PFSK-1 (cell line): ENCODE results near the gene AP1B1.
A peak's percentile ranks its signal among the peaks of the same experiment; 100 is the strongest.

Experiments used
- FOXP2 ChIP-seq: optimal IDR thresholded peaks from 2 replicates; pipeline ENCODE3; 2011; ENCODE audit warnings: borderline replicate concordance, control low read depth, inconsistent platforms; ENCODE audit not compliant: insufficient read depth; ENCODE audit errors: extremely low read length, extremely low read depth
- POLR2AphosphoS5 ChIP-seq: IDR thresholded peaks from 2 replicates; pipeline ENCODE4 v1.6.1; 2012; ENCODE audit warnings: low read depth, mild to moderate bottlenecking, control low read depth, low read length, moderate library complexity
- SIN3A ChIP-seq: IDR thresholded peaks from 2 replicates; pipeline ENCODE4 v1.6.1; 2012; ENCODE audit warnings: mild to moderate bottlenecking, low read length, moderate library complexity, borderline replicate concordance; ENCODE audit not compliant: insufficient read depth
- TAF1 ChIP-seq: IDR thresholded peaks from 2 replicates; pipeline ENCODE4 v1.6.1; 2012; ENCODE audit warnings: low read length, control low read depth, borderline replicate concordance; ENCODE audit not compliant: insufficient read depth
- TF ChIP-seq, protein P1 (sequence below), 2 experiments: IDR thresholded peaks; 2 replicates each; pipeline versions ENCODE4 v1.6.1 to v1.8.0; 2011 to 2012; ENCODE audit warnings: low read depth in 2 of 2, low read length in 2 of 2, control low read depth in 1 of 2, inconsistent platforms in 1 of 2, mild to moderate bottlenecking in 1 of 2, moderate library complexity in 1 of 2; ENCODE audit not compliant: insufficient read depth in 1 of 2

The AP1B1 gene

DNA sequence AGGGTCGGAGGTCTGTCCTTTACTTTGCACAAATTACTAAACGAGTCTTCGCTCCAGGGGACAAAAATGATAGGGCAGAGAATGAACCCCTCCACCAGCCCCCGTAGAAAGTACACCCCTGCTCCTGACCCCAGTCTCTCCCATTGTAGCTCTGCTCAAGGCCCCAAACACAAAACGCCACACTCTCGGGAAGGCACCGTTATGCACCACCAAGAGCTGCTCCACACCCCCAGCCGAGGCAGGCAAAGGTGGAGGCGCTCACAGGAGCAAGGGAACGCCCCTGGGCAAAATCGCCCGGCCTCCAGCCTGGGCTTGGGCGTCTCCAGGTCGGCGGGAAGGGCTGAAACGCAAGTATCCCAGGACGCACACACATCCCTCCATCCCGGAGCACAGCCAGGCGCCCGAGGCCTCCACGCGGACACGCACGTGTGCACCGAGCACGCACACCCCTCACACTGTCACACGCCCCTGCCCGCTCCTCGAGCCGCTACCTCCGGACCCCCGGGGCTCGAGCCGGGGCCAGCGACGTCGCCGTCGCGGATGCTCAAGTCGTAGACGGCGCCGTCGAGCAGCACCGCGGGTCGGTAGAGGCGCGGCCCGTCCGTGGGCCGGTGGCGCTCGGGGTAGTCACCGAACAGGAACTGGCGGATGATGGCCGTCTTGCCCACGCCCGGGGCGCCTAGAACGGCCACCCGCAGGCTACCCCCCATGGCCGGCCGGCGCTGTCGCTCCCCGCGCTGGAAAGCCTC, 73.7 kb downstream of the AP1B1 start:
- TF ChIP-seq FOXP2 (no peak), POLR2AphosphoS5 (no peak), SIN3A (no peak), TAF1 (no peak)
- TF ChIP-seq, protein P1, sequence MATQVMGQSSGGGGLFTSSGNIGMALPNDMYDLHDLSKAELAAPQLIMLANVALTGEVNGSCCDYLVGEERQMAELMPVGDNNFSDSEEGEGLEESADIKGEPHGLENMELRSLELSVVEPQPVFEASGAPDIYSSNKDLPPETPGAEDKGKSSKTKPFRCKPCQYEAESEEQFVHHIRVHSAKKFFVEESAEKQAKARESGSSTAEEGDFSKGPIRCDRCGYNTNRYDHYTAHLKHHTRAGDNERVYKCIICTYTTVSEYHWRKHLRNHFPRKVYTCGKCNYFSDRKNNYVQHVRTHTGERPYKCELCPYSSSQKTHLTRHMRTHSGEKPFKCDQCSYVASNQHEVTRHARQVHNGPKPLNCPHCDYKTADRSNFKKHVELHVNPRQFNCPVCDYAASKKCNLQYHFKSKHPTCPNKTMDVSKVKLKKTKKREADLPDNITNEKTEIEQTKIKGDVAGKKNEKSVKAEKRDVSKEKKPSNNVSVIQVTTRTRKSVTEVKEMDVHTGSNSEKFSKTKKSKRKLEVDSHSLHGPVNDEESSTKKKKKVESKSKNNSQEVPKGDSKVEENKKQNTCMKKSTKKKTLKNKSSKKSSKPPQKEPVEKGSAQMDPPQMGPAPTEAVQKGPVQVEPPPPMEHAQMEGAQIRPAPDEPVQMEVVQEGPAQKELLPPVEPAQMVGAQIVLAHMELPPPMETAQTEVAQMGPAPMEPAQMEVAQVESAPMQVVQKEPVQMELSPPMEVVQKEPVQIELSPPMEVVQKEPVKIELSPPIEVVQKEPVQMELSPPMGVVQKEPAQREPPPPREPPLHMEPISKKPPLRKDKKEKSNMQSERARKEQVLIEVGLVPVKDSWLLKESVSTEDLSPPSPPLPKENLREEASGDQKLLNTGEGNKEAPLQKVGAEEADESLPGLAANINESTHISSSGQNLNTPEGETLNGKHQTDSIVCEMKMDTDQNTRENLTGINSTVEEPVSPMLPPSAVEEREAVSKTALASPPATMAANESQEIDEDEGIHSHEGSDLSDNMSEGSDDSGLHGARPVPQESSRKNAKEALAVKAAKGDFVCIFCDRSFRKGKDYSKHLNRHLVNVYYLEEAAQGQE (IDR thresholded peaks at IDR 0.05; ENCODE audit: insufficient read depth in 1 of 2, low read depth in 2 of 2, low read length in 2 of 2) = no peak

DNA sequence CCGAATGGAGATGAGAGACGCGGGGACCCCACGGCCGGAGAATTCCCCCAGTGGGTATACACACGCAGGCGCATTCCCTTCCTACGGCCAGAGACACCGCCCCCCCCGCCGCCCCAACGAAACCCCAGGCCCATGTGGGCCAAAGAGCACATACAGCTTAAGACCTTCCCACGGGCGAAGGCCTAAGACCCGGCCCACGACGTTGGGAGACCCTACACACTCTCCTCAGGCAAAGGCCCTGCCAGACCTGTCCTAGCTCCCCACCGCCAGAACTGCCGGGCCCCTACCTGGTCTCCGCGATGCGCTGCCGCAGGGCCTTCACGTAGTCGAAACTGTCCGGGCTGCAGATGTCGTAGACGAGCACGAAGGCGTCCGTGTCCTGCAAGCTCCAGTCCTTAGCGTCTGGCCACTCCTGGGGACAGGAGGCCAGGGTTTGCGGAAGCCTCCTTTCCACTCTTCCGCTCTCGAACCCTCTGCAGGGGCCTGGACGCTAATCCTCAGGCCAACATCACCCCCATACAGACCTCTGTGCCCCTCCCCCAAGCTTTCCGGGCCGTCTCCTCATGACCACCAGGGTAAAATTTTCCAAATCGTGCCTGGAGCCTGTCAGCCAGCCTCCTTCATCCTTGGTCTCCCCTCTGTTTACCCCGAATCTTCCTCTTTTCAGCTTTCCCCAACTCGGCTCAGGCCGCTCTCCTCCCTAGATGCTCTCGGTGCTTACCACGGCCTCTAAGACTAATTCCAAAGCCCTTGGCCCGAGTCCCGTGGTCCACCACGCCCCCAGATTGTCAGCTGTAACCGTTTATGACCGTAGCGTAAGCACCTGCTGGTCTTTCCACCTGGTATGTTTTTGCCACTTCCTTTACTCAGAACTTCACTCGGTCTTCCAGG, 74.5 kb downstream of the AP1B1 start:
- no peak for TF ChIP-seq FOXP2
- TF ChIP-seq POLR2AphosphoS5 = no peak
- no peak for TF ChIP-seq SIN3A
- no peak for TF ChIP-seq TAF1
- TF ChIP-seq, protein P1 (IDR thresholded peaks at IDR 0.05; ENCODE audit: insufficient read depth in 1 of 2, low read depth in 2 of 2, low read length in 2 of 2) = no peak

DNA sequence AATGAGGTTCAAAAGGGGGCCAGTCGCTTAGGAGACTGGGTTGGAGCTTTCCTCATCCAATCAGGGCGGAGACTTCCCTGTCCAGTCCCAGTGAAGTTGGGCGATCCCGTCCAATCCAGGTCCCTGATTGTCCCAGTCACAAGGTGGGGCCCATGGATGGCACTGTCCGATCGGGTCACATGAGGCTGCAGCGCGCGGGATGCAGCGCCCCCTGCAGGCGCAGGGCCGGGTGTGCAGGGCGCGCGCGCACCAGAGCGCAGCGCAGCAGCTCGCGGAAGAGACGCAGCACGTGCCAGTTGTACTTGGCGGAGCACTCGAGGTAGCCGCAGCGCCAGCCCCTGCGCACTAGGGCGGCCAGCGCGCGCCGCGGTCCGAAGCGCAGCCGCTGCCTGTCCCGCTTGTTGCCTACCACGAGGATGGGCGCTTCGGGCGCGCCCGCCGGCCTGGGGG, 75.2 kb downstream of the AP1B1 start:
- TF ChIP-seq, protein P1 (IDR thresholded peaks at IDR 0.05; ENCODE audit: insufficient read depth in 1 of 2, low read depth in 2 of 2, low read length in 2 of 2) = no peak
- TF ChIP-seq TAF1 (no peak), POLR2AphosphoS5 (no peak), FOXP2 (peak; percentile 32), SIN3A (no peak)

DNA sequence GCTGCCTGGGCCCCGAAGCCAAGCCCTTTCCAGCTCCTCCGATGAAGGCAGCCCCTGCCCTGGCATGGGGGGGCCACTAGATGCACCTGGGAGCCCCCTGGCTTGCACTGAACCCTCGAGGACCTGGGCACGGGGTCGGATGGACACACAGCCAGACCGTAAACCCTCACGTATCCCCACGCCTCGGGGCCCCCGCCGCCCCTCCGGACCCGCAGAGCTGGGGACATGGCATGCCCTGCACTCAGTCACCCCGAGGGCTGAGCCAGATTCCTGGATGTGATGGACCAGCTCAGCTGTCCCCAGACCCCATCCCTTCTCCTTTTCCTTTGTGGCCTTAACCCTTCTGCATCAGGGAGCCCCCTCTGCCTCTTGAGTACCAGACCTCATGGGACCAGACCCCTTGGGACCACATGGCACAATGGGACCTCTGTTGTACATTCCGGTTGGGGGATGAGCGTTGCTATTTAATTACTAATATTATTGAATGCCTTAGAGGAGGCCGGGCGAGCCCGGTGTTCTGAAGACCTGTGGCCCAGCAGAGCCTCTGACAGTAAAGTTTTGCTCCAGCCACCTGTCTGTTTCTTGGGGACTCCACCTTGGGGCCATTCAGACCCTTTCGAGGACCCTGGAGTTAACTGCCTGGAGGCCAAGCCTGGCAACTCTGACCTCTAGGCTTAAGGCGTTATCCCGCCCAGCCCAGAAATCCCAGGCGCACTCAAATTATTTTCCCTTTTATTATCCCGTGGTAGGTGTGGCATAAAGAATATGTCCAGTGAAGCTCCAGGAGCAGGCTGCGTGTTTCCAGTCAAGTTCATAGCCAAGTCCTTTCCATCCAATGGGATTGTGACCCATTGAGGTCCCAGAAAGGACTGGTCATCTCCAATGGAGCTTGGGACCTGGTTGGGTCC, 75.9 kb downstream of the AP1B1 start:
- TF ChIP-seq, protein P1 (IDR thresholded peaks at IDR 0.05; ENCODE audit: insufficient read depth in 1 of 2, low read depth in 2 of 2, low read length in 2 of 2) = no peak
- TF ChIP-seq SIN3A (no peak), FOXP2 (no peak), POLR2AphosphoS5 (no peak), TAF1 (no peak)
